Kidney (tissue), 14 donors: Measurements from ENCODE around the gene WDSUB1. TPM values are rescaled to one million over a fixed set of nuclear protein-coding genes. Genes with fewer than 3 reads are reported as not detected.

Experiments
- DNase-seq, 5 donors: peaks; one replicate each; pipeline ENCODE4 v3.0.0-alpha.2; 2013 to 2020
- FAIRE-seq: peaks from 2 replicates; lab custom pipeline; 2012; peaks lifted over from hg19 to GRCh38; lab: Jason Lieb, UNC
- H3K27ac ChIP-seq, 2 donors: one replicate each; pipeline ENCODE4 v1.7.0; 2013; ENCODE audit warnings: low read depth in 2 of 2, low read length in 2 of 2, inconsistent platforms in 1 of 2
- H3K27me3 ChIP-seq: one replicate; pipeline ENCODE4 v1.7.1; 2013; ENCODE audit warnings: low read length, inconsistent platforms; ENCODE audit not compliant: control insufficient read depth, insufficient read depth
- H3K36me3 ChIP-seq, 3 donors: one replicate each; pipeline versions ENCODE4 v1.7.0 to v1.7.1; 2013; ENCODE audit warnings: low read length in 3 of 3, control low read depth in 1 of 3, inconsistent platforms in 1 of 3; ENCODE audit not compliant: insufficient read depth in 3 of 3, control insufficient read depth in 2 of 3
- H3K4me1 ChIP-seq, 3 donors: one replicate each; pipeline versions ENCODE4 v1.7.0 to v1.7.1; 2013; ENCODE audit warnings: low read length in 3 of 3, inconsistent platforms in 1 of 3, low read depth in 1 of 3; ENCODE audit not compliant: control insufficient read depth in 2 of 3, insufficient read depth in 2 of 3
- H3K4me3 ChIP-seq, 3 donors: one replicate each; pipeline versions ENCODE4 v1.7.0 to v1.8.1; 2013; ENCODE audit warnings: low read length in 3 of 3, control low read depth in 1 of 3, inconsistent platforms in 1 of 3
- H3K9ac ChIP-seq, 3 donors: one replicate each; pipeline versions ENCODE4 v1.7.0 to v1.7.1; 2013; ENCODE audit warnings: low read length in 3 of 3, control low read depth in 1 of 3, inconsistent platforms in 1 of 3
- H3K9me3 ChIP-seq, 3 donors: one replicate each; pipeline versions ENCODE4 v1.7.0 to v1.7.1; 2013; ENCODE audit warnings: low read length in 3 of 3, control low read depth in 1 of 3, inconsistent platforms in 1 of 3; ENCODE audit not compliant: control insufficient read depth in 2 of 3, insufficient read depth in 1 of 3
- CTCF ChIP-seq: IDR thresholded peaks from 3 replicates; pipeline ENCODE4 v1.5.1; 2012; ENCODE audit warnings: mild to moderate bottlenecking, moderate library complexity, borderline replicate concordance; ENCODE audit not compliant: insufficient read depth; ENCODE audit errors: extremely low read depth
- intact Hi-C: fragments of 100-400 bp; cut with DNase I; formaldehyde crosslinking; loops from one replicate; pipeline ENCODE4 v1.11.1; 2022
- polyA plus RNA-seq: library from polyadenylated mRNA; stranded (reverse); fragments of 350-450 nt; fragmentation: Illumina TruSeq; extraction: RNeasy Lipid Tissue Mini Kit (QIAGEN cat#74804); gene quantifications from one replicate; pipeline ENCODE4 v1.2.3, GENCODE V29; 2014; ENCODE audit warnings: low read depth, low replicate concordance; ENCODE audit not compliant: insufficient read depth
- total RNA-seq: library from RNA; stranded (reverse); fragmentation: NEBNext Ultra II Directional; extraction: Animal tissue kit (Norgen Biotek cat#: 25700); gene quantifications from one replicate; pipeline ENCODE4 v1.2.1, GENCODE V29; 2021
- donor health status: control.
- donor health status: control.
- donor health status: control.
- donor health status: control.
- donor health status: control.
- donor health status: DM: yes; HTN: yes; CAD: no.
- donor health status: Normal renal cell carcinoma (clear cell type).

Gene WDSUB1
- total and polyA plus RNA-seq, 2 donors from 2014 or later: 11.6 to 22.1 TPM

GRCh38 chr2:159196393-159196925 is 90.0 kb downstream of the WDSUB1 start:
- intact Hi-C loops: no loop called here
- Histone ChIP-seq H3K4me3 (no peak overlapping the region), H3K36me3 (peaks cover 4 to 48% (median 14%) of the 10 kb centered on the region in 3 donors), H3K9me3 (no peaks in the 10 kb centered on the region), H3K9ac (no peak overlapping the region), H3K27ac (no peak overlapping the region), H3K4me1 (peaks cover 0 to 2% (median 0%) of the 10 kb centered on the region in 3 donors), H3K27me3 (no peaks in the 10 kb centered on the region)
- no peak for TF ChIP-seq CTCF
- no peak for FAIRE-seq
- DNase-seq: no peak

- TF ChIP-seq CTCF: no peak
- H3K36me3 ChIP-seq: peaks cover 4 to 48% (median 17%) of the 10 kb centered on the region in 3 donors
- DNase-seq: no peak
- H3K9ac ChIP-seq: no peak overlapping the region
- intact Hi-C loops: no loop called here
- no peak overlapping the region for H3K27ac ChIP-seq
- H3K4me3 ChIP-seq: no peak overlapping the region
- no peak for FAIRE-seq
- no peaks in the 10 kb centered on the region for H3K27me3 ChIP-seq
- H3K4me1 ChIP-seq: no peaks in the 10 kb centered on the region
- no peaks in the 10 kb centered on the region for H3K9me3 ChIP-seq
Observed at GRCh38 chr2:159195697-159196096, 90.8 kb downstream of the WDSUB1 start.

- intact Hi-C loops: no loop called here
- no peak for TF ChIP-seq CTCF
- Histone ChIP-seq H3K4me1 (no peaks in the 10 kb centered on the region), H3K9ac (no peak overlapping the region), H3K9me3 (no peaks in the 10 kb centered on the region), H3K4me3 (no peak overlapping the region), H3K27ac (no peak overlapping the region), H3K27me3 (no peaks in the 10 kb centered on the region), H3K36me3 (peaks cover 8 to 50% (median 12%) of the 10 kb centered on the region in 3 donors)
- no peak for DNase-seq
- no peak for FAIRE-seq
Observed at GRCh38 chr2:159194241-159194640, 92.3 kb downstream of the WDSUB1 start.

GRCh38 chr2:159193791-159194190 is 92.7 kb downstream of the WDSUB1 start:
- peaks cover 8 to 52% (median 10%) of the 10 kb centered on the region in 3 donors for H3K36me3 ChIP-seq
- no peaks in the 10 kb centered on the region for H3K4me1 ChIP-seq
- no peaks in the 10 kb centered on the region for H3K27me3 ChIP-seq
- H3K9ac ChIP-seq: no peak overlapping the region
- FAIRE-seq (no peak), DNase-seq (no peak)
- no peak overlapping the region for H3K4me3 ChIP-seq
- TF ChIP-seq CTCF: no peak
- intact Hi-C loops: no loop called here
- H3K27ac ChIP-seq: no peak overlapping the region
- no peaks in the 10 kb centered on the region for H3K9me3 ChIP-seq
